Kidney (tissue), 14 donors: ENCODE results near the gene PSMD2. TPM values are rescaled to one million over a fixed set of nuclear protein-coding genes. Genes with fewer than 3 reads are reported as not detected.

ENCODE experiments used
- DNase-seq, 5 donors: peaks; one replicate each; pipeline ENCODE4 v3.0.0-alpha.2; 2013 to 2020
- FAIRE-seq: peaks from 2 replicates; lab custom pipeline; 2012; peaks lifted over from hg19 to GRCh38; lab: Jason Lieb, UNC
- H3K27ac ChIP-seq, 2 donors: one replicate each; pipeline ENCODE4 v1.7.0; 2013; ENCODE audit warnings: low read depth in 2 of 2, low read length in 2 of 2, inconsistent platforms in 1 of 2
- H3K27me3 ChIP-seq: one replicate; pipeline ENCODE4 v1.7.1; 2013; ENCODE audit warnings: low read length, inconsistent platforms; ENCODE audit not compliant: control insufficient read depth, insufficient read depth
- H3K36me3 ChIP-seq, 3 donors: one replicate each; pipeline versions ENCODE4 v1.7.0 to v1.7.1; 2013; ENCODE audit warnings: low read length in 3 of 3, control low read depth in 1 of 3, inconsistent platforms in 1 of 3; ENCODE audit not compliant: insufficient read depth in 3 of 3, control insufficient read depth in 2 of 3
- H3K4me1 ChIP-seq, 3 donors: one replicate each; pipeline versions ENCODE4 v1.7.0 to v1.7.1; 2013; ENCODE audit warnings: low read length in 3 of 3, inconsistent platforms in 1 of 3, low read depth in 1 of 3; ENCODE audit not compliant: control insufficient read depth in 2 of 3, insufficient read depth in 2 of 3
- H3K4me3 ChIP-seq, 3 donors: one replicate each; pipeline versions ENCODE4 v1.7.0 to v1.8.1; 2013; ENCODE audit warnings: low read length in 3 of 3, control low read depth in 1 of 3, inconsistent platforms in 1 of 3
- H3K9ac ChIP-seq, 3 donors: one replicate each; pipeline versions ENCODE4 v1.7.0 to v1.7.1; 2013; ENCODE audit warnings: low read length in 3 of 3, control low read depth in 1 of 3, inconsistent platforms in 1 of 3
- H3K9me3 ChIP-seq, 3 donors: one replicate each; pipeline versions ENCODE4 v1.7.0 to v1.7.1; 2013; ENCODE audit warnings: low read length in 3 of 3, control low read depth in 1 of 3, inconsistent platforms in 1 of 3; ENCODE audit not compliant: control insufficient read depth in 2 of 3, insufficient read depth in 1 of 3
- CTCF ChIP-seq: IDR thresholded peaks from 3 replicates; pipeline ENCODE4 v1.5.1; 2012; ENCODE audit warnings: mild to moderate bottlenecking, moderate library complexity, borderline replicate concordance; ENCODE audit not compliant: insufficient read depth; ENCODE audit errors: extremely low read depth
- intact Hi-C: fragments of 100-400 bp; cut with DNase I; formaldehyde crosslinking; loops from one replicate; pipeline ENCODE4 v1.11.1; 2022
- polyA plus RNA-seq: library from polyadenylated mRNA; stranded (reverse); fragments of 350-450 nt; fragmentation: Illumina TruSeq; extraction: RNeasy Lipid Tissue Mini Kit (QIAGEN cat#74804); gene quantifications from one replicate; pipeline ENCODE4 v1.2.3, GENCODE V29; 2014; ENCODE audit warnings: low read depth, low replicate concordance; ENCODE audit not compliant: insufficient read depth
- total RNA-seq: library from RNA; stranded (reverse); fragmentation: NEBNext Ultra II Directional; extraction: Animal tissue kit (Norgen Biotek cat#: 25700); gene quantifications from one replicate; pipeline ENCODE4 v1.2.1, GENCODE V29; 2021
- donor health status: control.
- donor health status: control.
- donor health status: control.
- donor health status: control.
- donor health status: control.
- donor health status: DM: yes; HTN: yes; CAD: no.
- donor health status: Normal renal cell carcinoma (clear cell type).

PSMD2 gene
- total and polyA plus RNA-seq, 2 donors from 2014 or later, result 104 to 149 TPM

- DNase-seq (peak in 3 of 5 donors; percentile 32 to 47 (median 34)), FAIRE-seq (no peak)
- intact Hi-C loops, result no loop called here
- Histone ChIP-seq H3K27ac (no peak overlapping the region), H3K9me3 (no peaks in the 10 kb centered on the region), H3K9ac (peak overlapping the region in 1 of 3 donors; percentile 15), H3K36me3 (no peaks in the 10 kb centered on the region), H3K27me3 (no peaks in the 10 kb centered on the region), H3K4me3 (no peak overlapping the region), H3K4me1 (peaks cover 0 to 8% (median 4%) of the 10 kb centered on the region in 3 donors)
- no peak for TF ChIP-seq CTCF
Observed at GRCh38 chr3:184349563-184350470, 50.8 kb downstream of the PSMD2 start.

DNA sequence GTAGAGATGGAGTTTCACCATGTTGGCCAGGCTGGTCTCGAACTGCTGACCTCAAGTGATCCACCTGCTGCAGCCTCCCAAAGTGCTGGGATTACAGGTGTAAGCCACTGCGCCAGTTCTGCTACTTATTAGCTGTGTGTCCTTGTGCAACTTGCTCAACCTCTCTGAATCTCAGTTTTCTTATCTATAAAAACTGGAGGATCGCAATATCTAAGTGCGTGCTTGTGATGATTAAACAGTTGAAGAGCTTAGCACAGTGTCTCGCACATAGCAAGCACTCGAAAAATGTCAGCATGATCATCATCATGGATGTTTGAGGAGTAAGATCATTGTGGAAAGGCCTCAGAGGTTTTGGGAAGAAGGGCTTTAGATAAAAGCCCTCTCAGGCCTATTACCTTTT is 51.6 kb downstream of the PSMD2 start:
- no peaks in the 10 kb centered on the region for H3K27me3 ChIP-seq
- TF ChIP-seq CTCF, result no peak
- no peak for DNase-seq
- H3K36me3 ChIP-seq, result peaks cover 0 to 2% (median 0%) of the 10 kb centered on the region in 3 donors
- no peak overlapping the region for H3K27ac ChIP-seq
- no peaks in the 10 kb centered on the region for H3K9me3 ChIP-seq
- intact Hi-C loops, result no loop called here
- H3K4me1 ChIP-seq, result peaks cover 0 to 8% (median 4%) of the 10 kb centered on the region in 3 donors
- FAIRE-seq, result no peak
- no peak overlapping the region for H3K4me3 ChIP-seq
- no peak overlapping the region for H3K9ac ChIP-seq

- H3K36me3 ChIP-seq, result peaks cover 0 to 2% (median 0%) of the 10 kb centered on the region in 3 donors
- TF ChIP-seq CTCF, result no peak
- peaks cover 0 to 8% (median 2%) of the 10 kb centered on the region in 3 donors for H3K4me1 ChIP-seq
- intact Hi-C loops, result no loop called here
- no peaks in the 10 kb centered on the region for H3K27me3 ChIP-seq
- DNase-seq (peak in 1 of 5 donors; percentile 13), FAIRE-seq (no peak)
- peak overlapping the region in 1 of 2 donors; percentile 18 for H3K27ac ChIP-seq
- H3K4me3 ChIP-seq, result no peak overlapping the region
- H3K9ac ChIP-seq, result no peak overlapping the region
- H3K9me3 ChIP-seq, result no peaks in the 10 kb centered on the region
Observed at GRCh38 chr3:184351511-184352148, 52.6 kb downstream of the PSMD2 start.
